ENCODE measurements around the gene FDX2.
"Not testable (repeated sequence)": the region's sequence is repeated elsewhere in the genome, so short reads cannot be mapped to it uniquely, and the experiment has no call there.

The FDX2 gene

DNA sequence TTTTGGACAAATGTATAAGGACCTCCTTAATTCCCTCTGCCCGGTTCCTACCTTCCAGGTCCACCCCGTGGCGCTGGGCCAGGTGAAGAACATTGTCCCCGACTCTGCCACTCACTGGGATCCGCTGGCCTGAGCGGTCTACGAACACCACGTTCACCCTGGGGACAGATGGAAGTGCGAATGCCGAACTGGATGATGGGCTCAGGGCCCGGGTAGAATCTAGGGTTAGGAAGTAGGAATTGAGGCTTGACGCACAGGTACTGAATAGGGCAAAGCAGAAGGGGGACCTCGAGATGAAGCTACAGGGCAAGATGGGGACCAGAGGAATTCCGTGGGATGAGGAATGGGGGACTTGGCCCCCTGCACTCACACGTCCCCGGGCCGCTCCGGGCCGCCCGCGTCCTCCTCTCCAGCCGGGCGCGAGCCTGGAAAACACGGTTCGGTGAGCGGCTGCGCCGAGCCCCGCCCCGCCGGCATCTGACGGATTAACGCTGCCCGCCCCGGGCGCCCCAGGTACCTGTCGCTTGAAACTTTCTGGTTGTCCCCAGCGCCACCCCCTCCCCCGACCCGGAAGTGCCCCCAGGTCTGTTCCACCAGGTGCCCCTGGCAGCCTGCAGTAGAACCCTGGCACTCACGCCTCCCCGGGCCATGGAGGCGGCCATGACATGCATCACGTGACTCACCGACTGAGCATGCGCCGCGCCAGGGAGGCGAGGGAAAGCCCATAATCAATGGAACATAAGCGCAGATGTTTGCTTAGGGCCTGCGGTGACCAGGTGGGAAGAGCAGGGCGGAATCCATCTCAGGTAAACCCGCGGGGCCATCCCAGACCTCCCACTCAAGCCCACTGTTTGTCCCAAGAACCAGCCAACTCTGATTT, at the start of gene FDX2:
Gene FDX2, minus strand, starts transcription at position 681 of the 880 bp plus-strand sequence. Its CDS starts 19 bp downstream, at position 662.
- peak; percentile 85 for DNase-seq

DNA sequence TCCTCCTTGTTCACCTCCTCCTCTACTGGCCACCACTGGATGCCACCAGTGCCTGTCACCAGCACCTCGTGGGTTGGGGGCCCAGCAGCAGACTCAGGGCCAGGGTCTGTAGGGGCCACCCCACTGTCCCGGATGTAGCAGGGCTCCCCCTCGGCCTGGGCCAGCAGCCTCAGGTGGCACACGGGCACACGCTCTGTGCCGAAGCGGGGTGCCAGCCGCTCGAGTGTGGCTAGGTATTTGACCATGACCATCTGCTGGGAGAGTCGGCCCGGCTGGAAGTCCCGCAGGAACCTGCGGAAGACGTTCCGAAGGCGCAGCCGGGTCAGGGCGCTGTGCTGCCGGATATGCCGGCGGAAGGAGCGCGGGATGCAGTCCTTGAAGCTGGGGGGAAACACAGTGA, 49.7 kb upstream of the FDX2 start:
- no peak for DNase-seq

DNA sequence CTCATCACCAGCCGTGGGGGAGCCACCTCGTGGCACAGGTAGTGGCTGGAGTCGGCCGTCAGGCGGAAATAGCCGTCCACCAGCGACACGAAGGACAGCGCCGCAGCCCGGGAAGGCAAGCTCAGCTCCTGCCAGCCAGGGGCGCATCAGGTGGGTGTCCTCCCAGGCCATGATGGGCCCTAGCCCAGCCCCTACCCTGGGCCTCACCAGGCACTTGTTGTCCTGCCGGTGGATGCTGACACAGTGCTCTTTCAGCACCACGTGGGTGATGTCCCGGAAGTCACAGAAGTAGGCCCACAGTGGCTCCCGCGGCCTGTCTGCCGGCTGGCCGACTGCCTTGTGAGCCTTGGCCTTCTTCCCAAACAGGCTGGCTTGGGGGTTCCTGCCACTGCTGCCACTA, 48.8 kb upstream of the FDX2 start:
- DNase-seq = no peak

DNA sequence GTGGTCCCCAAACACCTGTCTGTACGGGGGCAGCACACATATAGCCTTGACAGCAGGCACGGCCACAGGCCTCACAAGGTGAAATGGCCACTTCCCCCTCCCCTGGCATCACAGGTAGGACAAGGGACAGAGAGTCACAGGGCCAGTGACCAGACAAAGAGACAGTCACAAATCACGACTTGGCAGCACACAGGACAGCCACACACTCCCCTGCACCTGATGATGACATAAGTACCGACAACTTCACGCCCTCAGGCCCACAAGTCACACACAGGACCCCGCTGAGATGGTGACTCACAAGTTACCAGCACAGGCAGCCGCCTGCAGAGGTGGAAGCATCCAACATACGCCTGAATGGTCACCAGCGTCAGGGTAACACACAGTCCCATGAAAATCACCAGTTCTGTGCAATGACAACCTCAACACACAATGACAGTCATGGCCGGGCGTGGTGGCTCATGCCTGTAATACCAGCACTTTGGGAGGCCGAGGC, 48.0 kb upstream of the FDX2 start:
- DNase-seq = no peak

DNA sequence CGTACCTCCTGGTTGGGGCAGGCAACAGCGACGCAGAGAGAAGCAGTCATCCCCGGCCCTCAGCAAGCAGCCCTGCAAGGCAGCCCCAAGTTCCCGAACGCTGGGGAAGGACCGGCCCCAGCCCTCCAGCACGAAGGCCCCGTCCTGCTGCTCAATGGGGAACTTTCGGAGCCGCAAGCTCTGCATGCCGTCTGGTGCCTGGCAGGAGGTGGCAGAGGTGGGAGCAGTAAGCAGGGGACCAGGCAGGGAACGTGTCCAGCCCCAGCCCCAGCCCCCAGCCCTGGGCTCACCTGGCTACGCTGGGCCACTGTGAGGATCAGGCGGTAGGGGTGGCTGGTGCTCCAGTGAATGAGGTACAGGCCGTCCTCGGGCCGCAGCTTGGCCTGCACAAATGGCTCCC, 46.4 kb upstream of the FDX2 start:
- DNase-seq = no peak

DNA sequence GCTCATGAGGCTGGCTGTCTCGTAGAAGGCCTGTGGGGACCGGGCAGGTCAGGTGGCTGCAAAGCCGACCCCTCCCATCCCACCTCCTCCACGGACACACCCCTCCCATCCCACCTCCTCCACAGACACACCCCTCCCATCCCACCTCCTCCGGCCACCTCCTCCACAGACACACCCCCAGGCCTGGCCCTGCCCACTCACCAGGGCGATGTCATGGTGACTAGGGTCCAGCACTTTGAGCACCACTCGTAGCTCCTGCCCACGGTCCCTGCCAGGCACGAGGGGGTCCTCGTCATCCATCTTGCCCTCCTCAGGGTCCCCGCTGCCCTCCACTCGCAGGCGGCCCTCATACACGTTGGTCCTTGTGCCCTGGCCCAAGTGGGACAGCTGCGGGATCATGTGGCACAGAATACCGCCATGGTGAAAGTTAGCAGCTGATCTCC, 45.8 kb upstream of the FDX2 start:
- no peak for DNase-seq

DNA sequence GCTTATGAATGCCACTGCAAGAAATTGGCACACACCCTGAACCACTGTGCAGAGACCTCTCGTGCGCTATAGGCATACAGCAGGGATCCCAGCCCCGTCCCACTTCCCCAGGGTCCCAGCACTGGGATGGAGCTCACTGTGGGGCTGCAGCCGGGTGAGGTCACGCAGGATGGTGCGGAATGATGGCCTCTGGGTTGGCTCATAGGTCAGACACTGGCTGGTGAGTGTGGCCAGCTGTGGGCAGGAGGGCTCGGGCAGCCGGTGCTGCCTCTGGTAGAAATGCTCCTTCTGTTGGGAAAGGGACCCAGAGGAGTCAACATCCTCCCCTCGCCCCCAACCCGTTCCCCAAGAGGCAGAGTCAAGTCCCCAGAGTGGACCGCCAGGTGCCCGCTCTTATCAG, 40.6 kb upstream of the FDX2 start:
- DNase-seq = no peak

DNA sequence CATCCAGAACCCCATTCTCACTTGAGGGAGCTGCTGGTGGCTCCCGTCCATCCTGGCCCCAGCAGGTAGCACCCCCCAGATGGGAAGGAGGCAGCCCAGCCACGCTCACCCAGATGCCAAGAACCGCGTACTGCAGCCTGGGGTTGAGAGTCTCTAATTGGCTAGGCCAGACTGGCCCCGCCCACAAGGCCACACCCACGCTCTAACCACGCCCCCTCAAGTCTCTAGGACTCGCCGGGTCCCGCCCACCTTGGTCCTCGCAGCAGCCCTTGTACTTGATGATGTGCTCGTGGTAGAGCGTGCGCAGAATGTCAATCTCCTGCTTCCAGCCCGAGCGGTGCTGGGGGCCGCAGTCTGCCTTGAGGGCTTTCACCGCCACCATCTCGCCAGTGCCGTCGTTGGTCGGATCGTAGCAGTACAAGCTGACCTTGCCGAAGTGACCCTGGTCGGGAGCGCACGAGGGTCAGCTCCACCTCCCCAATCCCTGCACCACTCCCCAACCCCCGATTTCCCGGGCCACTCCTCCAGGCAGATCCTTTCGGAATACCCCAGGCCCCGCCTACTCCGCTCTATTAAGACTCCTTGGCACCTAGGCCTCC, 38.1 kb upstream of the FDX2 start:
- no peak for DNase-seq

DNA sequence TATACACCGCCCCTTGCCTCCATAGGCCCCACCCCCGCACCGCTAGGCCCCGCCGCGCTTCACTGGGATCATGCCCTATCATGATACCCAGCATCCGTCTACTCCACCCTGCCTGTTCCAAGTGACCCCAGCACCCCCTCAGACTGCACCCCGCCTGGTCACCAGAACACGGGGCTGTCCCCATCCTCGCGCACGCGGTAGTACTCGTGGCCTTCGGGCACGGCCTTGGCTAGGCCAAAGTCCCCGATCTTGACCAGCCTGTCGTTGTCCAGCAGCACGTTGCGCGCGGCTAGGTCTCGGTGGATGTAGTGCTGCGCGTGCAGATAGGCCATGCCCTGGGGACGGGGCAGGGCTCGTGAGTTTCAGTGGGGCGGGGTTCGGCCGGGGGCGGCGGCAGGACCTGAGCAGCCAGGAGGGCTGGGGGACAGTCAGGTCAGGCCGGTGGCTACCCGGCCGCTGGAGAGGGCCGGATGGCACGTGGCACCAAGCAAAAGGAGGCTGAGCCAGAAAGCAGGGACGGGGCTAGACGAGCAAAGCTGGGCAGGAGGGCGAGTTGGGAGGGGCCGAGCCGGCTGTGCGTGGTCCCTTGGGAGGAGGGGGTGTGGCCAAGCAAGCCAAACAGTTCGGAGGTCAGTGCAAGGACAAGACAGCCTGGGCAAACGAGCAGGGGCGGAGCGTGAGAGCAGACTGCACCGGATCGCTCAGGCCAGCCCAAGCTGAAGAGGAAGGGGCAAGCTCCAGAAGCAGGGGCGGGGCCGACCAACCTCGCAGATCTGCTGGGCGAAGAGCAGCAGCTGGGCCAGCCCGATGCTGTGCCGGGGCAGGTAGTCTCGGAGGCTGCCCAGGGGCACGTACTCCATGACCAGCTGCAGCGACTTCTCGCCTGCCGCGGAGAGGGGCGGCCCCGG, 37.2 kb upstream of the FDX2 start:
- DNase-seq = no peak

DNA sequence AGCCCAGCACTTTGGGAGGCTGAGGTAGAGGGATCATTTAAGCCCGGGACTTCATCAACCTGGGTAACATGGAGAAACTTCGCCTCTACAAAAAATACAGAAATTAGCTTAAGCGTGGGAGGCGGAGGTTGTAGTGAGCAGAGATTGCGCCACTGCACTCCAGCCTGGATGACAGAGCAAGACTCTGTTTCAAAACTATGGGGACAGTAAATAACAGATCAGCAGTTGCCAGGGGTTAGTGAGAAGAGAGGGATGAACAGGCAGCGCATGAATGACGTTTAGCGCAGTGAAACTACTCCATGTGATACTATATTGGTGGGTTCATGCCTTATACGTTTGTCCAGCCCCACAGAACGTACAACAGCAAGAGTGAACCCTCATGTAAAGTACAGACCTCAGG, 30.7 kb upstream of the FDX2 start:
- DNase-seq = no peak

DNA sequence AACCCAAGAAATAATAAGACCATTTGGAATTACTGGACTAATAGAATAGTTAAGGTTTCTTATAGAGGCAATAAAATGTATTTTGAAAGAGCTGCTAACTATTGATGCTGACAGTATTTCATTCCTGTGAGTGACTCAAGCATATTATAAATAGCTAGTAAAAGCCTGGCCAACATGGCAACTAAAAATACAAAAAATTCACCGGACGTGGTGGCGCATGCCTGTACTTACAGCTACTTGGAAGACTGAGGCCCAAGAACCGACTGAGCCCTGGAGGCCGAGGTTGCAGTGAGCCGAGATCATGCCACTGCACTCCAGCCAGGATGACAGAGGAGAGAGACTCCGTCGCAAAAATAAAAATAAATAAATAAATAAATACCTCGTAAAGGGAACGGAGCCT, 29.0 kb upstream of the FDX2 start:
- DNase-seq = no peak

DNA sequence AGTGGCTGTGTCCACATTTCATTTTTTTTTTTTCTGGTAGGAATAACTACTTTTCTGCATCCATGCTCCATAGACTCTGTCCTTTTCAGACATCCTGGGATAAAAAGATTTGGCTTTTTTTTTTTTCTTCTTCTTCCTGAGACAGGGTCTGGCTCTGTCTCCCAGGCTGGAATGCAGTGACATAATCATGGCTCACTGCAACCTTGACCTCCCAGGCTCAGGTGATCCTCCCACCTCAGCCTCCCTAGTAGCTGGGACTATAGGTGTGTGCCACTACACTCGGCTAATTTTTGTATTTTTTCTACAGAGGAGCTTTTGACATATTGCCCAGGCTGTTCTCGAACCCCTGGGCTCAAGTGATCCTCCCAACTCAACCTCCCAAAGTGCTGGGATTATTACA, 27.7 kb upstream of the FDX2 start:
- DNase-seq = no peak

DNA sequence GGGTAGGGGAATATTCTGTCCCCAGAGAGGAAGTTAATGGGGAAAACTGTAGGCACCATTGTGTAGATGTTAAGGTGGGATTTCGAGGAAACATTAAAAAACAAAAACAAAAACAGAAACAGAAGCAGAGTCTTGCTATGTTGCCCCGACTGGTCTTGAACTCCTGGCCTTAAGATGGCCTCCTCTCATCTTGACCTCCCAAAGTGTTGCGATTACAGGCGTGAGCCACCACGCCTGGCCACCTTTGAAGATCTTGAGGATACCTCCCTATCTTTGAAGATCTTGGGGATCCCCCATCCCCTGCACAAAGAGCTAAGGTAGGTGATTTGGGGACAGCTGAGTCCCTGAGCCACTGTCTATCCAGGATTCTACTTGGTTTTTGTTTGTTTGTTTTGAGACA, 24.2 kb upstream of the FDX2 start:
- no peak for DNase-seq

DNA sequence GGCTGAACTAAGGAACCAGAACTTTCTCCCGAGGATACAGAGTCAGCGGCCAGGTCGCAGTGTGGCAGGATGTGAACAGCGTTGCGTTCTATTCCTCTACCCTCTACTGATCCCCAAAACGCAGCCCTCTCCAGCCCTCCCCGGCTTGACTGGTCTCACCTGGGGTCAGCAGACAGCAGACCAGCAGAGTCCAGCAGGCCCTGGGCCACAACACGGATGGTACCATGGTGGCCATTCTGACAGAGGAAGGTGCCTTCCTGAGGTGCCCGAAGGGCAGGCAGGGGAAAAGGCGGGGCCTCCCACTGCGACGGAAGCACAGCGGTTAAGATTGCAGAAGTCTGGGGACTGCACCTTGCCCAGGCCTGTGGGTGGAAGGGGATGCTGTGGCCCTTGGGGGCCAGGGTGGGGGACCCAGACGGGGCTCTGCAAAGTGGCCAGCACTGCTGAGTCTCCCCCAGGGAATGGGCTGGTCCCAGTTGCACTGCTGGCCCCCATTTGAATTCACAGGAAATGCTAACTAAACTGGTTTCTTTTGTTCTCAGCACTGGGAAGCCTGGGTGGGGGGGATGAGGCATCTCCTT, 23.7 kb upstream of the FDX2 start, which contains the start of gene ICAM3:
Gene ICAM3, minus strand, starts transcription at position 245 of the 581 bp plus-strand sequence. Its CDS starts 10 bp downstream, at position 235.
- DNase-seq = no peak

DNA sequence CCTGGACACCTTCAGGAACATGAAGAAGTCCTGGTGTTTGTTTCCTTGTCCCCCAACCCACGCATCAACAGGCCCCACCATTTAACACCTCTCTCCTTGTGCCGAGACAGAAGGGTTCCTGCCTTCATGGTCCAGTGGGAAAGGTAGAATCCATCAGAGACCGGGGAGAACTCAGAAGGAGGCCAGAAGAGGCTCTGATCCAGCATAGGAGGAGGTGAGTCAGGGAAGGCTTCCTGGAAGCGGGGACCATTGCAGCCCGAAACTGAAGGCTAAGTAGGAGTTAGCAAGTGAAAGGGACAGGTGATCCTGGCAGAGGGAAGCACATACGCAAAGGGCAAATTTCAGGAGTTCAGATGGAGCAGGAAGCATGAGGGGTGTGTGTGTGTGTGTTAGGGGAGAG, 23.1 kb upstream of the FDX2 start:
- no peak for DNase-seq

DNA sequence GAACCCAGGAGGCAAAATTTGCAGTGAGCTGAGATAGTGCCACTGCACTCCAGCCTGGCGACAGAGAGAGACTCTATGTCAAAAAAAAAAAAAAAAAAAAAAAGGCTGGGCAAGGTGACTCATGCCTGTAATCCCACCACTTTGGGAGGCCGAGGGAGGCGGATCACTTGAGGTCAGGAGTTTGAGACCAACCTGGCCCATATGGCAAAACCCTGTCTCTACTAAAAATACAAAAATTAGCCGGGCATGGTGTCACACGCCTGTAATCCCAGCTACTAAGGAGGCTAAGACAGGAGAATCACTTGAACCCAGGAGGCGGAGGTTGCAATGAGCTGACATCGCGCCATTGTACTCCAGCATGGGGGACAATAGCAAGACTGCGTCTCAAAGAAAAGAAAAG, 20.9 kb upstream of the FDX2 start:
- DNase-seq = not testable (repeated sequence)

DNA sequence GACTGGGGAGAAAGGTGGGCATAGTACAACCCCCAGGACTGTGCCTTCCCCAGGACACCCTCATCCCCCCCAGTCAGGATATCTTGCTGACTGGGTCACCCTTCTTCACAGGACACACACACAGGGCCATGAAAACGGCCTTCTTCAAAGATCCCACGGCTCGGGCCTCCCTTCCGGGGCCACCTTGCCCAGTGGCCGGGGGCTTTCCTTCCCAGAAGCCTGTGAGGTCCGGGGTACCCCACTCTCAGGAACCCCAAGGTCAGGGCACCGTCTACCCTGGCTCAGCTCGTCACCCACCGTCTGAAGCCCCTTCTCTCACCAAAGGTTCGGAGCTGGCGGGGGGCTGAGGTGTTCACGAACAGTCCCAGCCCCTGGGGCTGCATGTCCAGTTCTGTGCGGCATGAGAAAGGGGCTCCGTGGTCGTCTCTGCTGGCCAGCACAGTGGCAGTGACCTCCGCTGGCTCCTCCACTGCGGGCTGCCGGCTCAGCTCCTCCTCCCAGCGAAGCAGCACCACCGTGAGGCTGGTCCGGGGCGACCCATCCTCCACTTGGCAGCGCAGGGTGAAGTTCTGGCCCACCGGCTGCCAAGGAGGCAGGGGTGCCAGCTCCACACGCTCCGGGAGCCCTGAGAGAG, 19.7 kb upstream of the FDX2 start:
- DNase-seq = no peak

DNA sequence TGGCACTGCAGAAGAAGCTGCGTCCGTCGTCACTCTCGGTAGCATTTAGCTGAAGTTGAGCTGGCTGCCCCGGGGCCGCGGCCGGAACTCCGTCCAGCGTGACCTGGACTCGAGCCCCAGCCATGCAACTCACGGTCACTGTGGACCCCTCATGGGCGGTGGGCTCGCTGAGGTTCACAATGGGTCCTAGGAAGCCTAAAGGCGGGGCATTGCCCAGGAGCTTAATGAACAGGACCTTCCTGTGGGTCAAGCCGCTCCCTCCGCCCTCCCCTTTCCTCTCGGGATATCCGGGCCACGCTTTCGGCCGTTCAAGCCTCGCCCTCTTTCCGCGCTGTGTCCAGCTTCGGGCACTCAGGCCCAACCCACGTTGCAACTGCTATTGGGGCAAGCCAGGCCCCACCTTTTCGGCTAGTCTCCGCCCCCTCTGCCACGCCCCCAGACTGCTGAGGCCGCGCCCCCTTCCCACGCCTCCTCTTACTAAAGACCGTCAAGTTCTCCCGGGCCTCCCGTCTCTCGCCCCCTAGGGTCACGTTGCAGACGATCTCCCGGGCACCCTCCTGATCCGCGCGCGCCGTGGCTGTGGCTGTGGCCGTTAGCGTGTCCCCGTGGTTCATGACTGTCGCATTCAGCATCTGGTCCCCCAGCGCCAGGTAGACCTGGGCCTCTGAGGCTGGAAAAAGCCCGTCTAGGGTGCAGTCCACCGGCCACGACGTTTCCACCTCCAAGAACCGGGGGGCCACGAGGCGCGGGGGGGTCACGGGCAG, 19.0 kb upstream of the FDX2 start:
- peak; percentile 65 for DNase-seq

DNA sequence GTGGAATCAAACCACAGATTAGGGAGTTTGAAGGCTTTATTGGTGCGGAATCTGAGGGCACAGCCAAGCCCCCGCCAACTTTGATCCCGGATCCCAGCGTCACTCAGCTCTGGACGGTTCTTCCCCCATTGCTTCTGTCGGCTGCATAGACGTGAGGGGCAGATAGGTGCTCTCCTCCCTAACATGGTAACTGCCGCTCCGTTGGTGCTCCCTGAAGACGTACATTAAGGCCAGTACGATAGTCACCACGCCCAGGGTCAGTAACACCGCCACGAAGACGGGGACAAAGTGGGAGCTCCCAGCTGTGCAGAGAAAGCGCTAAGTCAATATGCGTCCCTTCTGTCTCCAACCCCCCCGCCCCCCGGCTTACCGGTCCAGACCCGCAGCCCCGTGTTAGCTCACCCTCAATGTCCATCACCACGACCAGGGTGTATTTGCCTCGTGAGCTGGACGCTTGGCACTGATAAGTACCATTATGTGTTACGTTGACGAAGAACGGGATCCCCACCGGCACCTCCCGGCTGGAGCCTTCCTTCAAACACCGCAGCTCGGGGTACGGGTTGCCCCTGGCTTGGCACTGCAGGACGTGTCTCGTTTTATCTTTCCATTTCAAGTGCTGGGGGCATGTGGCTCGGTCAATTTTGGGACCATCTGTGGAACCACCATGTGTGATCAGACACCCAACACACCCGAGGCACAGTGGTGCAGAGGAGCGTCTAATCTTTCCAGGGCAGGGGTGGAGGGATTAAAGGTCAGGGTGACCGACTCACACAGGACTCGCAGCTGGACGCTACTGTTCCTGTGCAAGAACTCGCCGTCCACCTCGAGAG, 18.2 kb upstream of the FDX2 start:
- no peak for DNase-seq

DNA sequence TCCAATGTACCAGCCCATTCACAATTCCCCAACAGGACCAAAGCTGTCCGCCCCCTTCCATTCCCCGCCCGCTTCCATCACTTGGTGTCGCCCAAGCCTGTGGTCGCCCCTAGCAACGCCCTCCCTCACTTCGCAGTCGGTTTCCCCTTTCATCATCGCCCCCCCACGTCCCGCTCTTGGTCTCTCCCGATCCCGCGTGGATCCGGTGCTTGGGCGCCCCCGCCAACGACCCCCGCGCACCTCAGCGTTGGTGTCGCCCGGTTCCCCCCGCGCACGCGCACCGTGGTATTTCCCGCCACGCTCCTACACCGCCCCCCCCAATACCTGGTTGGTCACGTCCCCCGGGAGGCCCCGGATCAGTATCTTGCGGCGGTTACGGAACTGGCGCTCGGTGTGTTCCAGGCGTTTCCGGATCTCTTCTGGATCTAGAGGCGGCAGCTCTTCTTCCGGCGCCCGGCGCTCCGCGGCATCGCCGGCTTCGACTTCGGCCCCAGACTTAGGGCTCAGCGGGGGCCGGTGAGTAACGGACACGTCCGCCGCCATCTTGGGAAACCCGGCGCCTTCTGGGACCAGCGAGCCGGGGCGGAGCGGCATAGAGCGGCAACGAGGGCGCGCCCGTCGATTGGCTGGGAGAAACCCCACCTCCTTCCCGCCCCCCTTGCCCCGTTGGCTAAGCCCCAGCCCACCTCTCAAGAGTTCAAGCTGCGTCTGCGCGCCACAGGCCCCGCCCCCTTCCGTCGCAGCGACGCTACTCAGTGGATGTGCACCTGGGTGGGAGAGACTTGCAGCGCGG, 17.3 kb upstream of the FDX2 start, which contains the start of gene RAVER1:
Gene RAVER1, minus strand, starts transcription at position 565 of the 793 bp plus-strand sequence. Its CDS starts 22 bp downstream, at position 543.
- DNase-seq = peak; percentile 93
